GM19438 (cell line): ENCODE data around the gene COL2A1.

ENCODE experiments used
- ATAC-seq: cut with Tn5 transposase; IDR thresholded peaks from one replicate; pipeline ENCODE4 v1.9.1; 2021; ENCODE audit warnings: low read depth; ENCODE audit not compliant: unreplicated experiment

COL2A1 gene

DNA sequence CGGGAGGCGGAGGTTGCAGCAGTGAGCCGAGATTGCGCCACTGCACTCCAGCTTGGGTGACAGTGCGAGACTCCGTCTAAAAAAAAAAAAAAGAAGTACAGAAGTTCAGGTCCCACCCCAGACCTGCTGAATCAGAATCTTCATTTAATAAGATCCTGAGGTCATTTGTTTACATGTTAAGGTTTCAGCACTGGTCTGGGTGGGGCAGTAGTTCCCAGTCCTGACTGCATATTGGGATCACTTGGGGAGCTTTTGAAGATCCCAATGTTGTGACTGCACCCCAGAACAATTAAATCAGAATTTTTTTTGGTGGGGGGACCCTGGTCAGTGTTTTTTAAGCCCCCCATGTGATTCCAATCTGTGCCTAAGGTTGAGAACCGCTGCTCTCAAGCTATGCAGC is 11.7 kb upstream of the COL2A1 start:
- ATAC-seq: no peak

DNA sequence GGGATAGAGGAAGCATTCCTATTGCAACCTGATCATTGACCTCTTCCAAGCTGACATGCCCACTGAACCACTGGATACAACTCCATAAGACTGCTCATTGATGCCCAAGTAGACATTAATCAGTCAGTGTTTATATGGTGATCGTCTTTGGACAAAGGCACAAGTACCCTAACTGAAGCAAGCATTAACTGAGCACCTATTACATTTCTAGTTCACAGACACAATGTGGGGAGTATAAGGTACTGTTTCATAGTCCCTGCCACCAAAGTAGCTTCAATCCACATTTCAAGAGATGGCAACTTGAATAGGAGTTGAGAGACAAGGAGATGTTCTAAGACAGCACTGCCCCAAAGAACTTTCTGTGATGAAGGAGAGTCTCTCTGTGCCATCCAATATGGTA is 10.9 kb upstream of the COL2A1 start:
- ATAC-seq: no peak

DNA sequence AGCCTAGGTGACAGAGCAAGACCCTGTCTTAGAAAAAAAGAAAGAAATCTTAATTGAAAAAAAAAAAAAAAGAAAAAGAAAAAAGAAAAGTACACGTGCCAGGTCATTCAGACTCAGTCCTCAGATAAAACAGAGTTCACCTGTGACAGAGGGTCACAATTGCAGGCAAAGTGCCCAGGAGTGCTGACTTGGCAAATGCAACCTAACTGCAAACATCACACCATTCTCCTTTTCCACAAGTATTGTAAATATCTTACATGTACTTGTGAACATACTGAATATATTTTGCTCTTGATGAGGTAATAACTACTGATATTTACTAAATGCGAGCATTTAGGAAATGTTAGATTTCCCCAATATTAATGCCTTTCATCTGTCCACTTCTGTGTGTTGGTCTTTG is 9.0 kb upstream of the COL2A1 start:
- no peak for ATAC-seq

DNA sequence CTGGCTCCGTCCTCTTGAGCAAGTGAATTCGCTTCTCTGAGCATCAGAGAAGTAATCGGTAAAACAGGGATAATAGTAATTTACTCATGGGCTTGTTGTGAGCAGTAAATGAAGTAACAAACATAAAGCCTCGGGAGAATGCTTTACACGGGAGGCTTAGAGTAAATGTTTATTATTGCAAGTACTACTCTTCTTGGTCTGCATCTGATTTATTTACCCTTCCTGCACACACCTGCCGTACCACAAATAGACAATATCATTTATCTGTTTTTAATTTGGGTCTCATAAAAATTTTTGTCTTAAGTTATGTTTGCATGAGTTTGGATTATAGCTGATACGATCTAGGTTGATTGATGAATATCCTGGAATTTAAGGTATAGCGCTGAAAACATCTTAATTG is 7.8 kb upstream of the COL2A1 start:
- no peak for ATAC-seq

DNA sequence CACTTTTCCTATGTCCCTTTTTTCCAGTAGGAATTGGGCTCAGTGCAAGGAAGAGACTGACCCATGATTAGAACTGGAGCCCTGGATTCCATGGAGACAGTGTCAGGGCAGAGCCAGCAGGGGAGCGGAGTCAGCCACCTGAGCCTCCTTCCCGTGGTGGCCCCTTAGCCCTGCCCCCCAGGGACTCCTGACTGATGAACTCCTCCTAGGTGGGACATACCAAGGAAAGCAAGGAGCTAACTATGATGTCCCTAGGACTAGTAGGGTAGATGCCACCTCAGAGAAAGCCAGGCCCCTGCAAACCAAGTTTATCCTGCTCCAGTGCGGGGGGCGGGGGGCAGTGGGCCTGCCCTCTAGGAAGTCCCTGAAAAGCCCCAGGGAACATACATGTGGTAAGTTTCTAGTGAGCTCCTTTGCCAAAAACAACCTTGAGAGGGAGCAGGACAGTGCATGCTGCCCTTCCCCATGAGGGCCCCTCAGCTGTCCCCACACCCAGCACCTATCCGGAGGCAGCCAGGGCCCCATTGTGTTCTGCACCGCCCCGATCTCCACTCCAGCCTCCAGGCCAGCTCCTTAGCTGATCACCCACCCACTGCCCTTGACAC is 6.2 kb upstream of the COL2A1 start:
- no peak for ATAC-seq

DNA sequence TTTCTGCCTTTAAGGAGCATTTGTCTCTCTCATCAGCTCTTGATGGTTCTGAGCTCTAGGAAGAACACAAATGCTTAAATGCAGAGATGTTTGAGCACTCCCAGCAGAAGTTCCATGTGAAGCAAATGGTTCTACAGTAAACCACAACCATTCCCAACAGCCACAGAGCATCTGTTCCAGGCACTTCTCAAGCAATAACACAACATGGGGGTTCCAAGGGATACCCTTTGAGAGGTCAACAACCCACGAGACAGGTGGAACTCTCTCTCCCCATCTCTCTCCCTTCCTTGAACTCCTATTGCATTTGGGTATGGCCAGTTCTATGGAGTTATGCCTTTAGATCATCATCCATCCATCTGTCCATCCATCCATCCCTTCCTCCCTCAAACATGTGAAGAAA is 5.2 kb upstream of the COL2A1 start:
- no peak for ATAC-seq

DNA sequence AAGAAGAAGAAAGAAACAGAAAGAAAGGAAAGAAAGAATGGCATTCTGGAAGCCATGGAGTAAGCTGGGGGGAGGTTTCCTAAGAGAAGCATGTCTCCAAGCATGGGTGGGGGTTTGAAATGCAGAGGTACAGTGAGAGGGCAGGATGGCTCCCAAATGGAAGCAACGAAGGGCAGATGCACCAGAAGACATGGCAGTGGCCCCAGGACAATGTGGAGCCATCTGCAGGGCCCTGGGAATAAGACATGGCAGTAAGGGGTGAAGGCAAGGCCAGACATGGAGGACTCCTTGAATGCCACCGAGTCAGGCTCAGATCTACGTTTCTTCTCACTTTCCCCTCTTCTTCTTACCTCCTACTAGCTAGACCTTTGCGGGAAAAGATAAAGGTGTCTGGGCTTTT is 4.7 kb upstream of the COL2A1 start:
- ATAC-seq: no peak

DNA sequence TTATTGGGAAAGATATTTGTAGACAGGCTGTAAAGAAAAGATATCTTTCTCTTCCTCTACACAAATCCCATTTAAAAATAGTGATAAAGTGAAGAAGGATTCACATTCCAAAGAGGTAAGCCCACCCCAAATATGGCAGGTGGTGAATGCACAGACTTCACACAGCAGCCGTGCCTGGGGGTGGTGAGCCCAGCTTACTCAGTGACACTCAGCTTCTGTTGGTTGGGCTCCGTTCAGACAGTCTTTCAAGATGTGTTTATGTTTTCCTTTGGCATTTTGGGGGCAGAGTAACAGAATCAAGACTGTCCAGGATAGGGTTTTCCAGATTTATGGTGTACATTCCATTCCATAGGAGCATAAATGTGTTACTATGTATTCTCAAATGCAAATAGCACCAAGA is 4.1 kb upstream of the COL2A1 start:
- no peak for ATAC-seq

DNA sequence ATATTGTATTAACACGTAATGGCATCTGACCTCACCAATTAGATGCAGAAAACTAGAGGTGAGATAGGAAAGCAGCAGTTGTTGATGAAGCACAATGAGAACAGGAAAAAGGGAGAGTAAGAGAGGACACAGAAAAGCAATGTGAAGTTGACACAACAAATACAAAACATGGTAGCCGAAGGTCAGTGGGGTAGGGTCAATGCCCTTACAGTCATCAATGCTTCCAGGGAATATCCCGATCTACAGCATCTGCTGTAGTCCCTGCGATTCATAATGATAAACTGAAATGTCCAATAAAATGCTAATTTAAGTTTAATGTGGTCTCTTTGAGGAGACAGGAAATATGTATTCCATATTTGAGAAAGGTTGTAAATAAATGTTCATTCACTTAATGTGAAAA is 2.9 kb upstream of the COL2A1 start:
- ATAC-seq: no peak

DNA sequence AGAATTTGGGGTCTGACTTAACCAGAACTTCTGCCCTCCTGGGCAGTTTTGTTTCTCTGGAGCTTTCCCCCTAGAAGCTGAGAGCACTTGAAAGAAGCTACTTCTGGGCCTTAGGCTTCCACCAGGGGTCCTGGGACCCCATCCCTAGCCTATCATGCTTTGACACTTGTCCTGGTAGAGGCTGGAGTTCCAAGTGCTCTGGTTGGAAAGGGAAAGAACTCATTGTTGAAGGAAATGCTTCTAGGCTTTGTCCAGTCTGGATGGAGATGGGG is 1.4 kb upstream of the COL2A1 start:
- no peak for ATAC-seq

DNA sequence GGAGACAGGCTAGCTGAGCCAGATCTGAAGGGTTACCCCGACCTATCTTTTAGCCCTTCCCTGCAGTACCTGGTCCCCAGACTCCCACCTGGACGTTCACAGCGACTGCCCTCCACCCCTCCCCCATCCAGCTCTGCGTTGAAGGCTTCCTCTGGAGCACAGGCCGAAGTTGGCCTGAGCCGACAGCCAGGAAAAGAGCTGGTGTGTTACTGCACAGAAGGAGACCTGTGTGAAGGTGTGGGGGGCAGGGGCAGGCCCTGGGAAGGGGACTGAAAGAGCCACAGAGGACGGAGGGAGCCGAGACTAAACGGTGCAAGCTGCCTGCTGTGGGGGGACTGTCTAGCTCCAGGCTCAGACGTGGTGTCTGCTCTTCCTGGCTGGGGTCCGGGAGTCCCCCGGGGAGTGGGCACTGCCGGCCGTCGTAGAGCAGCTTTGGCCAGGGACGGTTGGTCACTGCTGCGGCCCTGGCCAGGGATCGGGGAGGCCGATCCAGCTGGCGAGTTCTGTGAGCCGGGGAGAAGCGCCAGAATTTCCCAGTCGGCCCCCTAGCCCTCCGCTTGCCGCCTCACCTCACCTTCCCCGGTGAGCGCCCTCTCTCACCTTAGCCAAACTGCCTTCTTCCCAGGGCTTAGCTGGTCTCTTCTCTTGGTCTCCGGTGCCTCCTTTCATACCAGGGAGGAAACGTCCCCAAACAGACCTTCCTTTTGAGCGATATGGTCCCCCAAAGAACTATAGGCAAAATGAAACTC is 899 bp upstream of the COL2A1 start:
- no peak for ATAC-seq

DNA sequence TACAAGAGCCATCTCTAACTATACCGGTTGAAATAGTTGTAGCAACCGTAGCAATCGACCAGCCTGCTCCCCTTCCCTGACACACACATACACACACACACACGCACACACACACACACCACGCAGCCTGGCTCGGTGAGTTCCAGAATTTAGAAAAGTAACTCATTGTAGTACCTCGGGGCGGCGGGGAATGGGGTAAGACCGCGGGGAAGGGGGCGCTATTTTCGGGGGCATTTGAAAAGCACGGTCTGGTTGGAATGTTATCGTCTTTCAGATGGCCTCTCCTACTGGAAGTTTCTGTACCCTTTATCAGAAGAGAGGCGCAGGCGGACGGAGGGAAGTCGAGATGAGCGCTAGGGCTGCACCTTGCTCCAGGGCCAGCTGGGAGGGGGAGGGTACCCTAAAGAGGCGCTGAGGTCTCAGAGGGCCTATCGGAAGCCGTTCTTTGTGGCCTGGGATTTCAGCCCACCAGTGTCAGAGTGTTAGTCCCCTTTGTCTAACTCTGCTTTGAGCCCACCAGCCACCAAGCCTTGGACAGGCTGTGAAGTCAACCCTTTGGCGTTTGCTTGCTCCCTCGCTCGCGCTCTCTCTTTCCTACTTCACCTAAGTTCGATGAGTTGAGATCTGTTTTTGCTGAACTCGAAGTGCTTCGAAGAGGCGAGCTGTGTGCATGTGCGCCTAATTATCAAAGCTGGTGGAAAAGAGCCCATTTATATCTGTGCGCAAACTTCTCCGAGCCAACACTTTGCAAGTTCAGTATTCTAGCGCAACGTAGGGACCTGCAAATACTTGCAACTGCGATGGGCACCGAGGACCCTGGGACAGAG is 837 bp downstream of the COL2A1 start:
- ATAC-seq: no peak

DNA sequence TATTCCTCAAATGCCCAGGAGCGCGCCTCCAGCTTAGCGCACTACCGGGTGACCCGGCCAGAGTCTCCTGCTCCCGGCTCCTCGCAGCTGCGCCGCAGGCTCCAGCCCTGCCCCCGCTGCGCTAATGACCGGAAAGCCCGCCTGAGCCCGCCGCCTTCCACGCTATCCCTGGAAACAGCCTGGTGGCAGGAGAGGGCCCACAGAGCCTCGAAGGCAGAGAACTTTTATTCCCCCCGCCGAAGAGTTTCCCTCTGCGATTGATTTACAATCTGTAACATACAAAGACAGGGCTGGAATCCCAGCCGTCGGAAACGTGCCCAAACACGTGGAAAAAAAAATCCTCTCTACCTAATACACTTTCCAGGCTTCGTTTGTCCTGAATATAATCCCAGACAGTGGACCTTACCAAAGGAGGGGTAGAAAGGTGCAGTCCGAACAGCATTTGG is 1.5 kb downstream of the COL2A1 start:
- no peak for ATAC-seq

DNA sequence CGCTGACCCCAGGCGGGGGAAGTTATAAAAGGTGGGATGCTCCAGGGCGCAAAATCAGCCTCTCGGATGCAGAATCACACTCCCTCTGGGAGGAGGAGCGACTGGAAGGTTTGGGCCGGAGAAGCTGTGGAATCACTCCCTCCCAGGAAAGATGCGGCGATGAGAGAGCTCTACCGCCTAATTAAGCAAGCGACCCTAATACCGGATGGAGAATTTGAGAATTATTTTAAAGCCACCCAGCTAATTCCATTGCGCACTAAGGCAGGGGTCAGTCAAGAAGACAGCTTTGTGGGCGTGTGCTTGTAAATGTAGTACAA is 1.9 kb downstream of the COL2A1 start:
- no peak for ATAC-seq

DNA sequence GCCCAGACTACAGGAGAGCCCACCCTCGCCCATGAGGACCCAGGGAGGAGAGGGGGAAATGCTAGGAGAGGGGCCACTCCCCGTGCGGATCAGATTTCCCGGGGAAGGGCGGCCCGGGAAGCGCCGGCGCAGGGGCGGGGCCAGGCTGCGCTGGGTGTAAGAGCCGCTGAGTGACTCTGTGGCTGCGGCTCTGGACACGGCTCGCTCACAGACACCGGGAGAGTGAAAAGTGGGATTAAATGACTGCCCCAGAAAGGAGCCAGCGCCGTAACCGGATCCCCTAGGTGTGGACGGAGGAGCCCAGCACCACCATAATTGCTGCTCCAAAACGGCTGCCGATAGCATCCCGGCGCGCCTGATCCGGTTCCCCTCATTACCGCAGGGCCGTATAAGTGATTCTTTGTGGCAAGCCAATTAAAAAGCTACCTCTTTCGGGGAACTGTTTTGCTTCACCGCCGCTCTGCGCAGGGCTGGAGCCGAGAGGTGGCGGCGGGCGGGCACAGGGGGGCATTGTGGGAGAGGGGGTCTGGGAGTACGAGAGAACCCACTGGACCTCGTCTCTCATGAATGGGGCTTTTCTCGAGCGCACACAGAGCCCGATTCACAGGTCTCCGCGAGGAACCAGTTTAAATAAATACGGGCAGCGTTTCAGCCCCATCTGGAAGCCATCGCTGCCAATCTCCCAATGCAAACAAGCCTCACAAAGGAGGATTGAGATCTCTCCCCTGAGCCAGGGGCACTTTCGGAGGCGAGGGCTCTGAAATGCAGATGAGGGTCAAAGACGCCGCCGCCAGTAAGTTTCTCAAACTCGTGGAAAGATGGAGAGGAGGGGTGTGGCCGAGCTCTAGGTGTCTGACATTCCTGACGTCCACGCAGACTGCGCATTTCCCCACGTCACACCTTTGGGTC is 2.5 kb downstream of the COL2A1 start:
- no peak for ATAC-seq

DNA sequence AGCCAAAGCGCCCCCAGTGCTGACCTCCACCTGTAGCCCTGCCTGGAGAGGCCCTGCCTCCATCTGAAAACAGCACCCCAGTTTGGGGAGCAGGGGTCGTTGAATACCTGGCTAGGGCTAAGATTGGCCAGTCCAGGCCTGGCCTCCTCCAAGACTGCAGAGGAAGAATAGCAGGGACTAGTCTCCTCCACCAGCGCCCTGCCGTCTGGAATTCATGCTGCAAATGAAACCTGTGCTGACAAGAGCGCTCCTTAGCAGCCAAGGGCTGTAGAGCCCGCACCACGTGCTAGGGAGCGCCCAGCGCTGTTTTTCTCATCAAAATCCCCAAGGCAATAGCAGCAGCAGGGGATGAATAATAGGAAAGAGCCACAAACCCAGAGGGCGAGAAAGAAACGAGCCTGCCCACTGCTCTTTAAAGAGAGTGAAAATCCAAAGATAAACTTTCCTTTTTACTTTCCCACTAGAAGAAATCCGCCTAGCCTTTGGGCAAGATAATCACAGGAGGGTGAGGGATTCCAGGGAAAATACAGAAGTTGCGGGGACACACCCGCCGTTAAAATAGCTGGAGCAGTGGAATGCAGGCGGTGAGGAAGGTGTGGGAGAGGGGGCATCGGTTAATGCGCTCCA is 3.3 kb downstream of the COL2A1 start:
- no peak for ATAC-seq

DNA sequence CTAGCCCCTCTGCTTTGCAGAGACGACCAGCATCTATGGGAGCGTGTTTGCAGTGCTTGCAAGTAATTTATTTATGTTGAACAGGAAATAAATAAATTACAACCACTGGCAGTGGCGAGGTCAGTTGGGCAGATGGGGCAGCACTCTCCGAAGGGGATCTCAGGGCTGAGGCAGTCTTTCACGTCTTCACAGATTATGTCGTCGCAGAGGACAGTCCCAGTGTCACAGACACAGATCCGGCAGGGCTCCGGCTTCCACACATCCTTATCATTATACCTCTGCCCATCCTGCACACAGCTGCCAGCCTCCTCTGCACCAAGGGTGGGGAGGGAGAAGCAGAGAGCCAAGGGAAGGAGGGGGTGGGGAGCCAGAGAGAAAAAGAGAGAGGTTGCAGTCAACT is 4.5 kb downstream of the COL2A1 start:
- ATAC-seq: no peak

DNA sequence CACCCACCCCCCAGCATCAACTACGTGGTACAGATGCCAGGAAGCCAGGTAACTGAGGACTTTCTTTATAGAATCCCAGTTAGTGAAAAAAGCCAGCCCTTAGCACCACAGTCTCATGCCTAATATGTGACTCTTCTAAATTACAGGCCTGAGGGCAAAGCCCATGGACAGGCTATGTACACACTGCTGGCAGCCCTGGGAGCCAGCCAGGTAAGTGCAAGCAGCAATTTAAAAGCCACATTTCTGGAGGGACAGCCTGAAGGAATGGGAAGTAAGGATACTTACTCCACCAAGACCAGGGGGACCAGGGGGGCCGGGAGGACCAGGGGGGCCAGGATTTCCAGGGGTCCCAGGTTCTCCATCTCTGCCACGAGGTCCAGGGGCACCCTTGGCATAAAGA is 7.0 kb downstream of the COL2A1 start:
- ATAC-seq: no peak

DNA sequence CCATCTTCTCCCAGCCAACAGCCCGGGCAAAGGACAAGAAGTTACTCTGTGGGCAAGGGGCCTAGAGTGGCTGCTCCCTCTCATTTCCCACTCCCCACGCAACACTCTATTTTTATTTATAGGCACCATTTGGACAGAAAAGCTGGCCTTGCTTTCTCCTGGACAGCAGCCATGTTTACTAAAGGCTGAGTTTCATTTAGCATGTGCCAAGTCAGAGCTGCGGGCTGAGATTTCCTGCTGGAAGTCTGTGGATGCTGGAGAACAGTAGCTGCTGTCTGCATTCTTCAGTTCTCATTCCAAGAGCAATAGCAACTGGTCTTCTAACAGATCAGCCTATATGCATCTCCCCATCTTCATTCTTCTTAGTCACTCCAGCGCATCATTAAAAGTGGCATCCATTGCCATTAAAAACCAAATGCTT is 8.3 kb downstream of the COL2A1 start:
- ATAC-seq: no peak

DNA sequence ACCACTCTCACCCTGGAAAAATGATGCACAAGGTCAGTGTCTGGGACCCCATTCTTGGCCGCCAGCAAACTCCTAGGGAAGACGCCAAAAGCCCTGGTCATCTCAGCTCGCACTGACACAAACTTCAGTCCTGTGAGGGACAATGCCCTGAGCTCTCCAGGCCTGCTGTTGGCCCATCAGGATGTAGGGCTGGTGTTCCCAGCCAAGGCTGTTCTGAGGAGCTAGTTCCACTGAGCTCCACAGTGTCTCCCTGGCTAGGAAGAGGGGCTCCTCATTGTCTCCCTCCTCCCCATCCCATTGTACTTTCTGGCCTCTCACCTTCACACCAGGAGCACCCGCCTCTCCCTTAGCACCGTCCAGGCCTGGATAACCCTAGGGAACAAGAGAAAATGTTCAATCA is 10.8 kb downstream of the COL2A1 start:
- no peak for ATAC-seq

DNA sequence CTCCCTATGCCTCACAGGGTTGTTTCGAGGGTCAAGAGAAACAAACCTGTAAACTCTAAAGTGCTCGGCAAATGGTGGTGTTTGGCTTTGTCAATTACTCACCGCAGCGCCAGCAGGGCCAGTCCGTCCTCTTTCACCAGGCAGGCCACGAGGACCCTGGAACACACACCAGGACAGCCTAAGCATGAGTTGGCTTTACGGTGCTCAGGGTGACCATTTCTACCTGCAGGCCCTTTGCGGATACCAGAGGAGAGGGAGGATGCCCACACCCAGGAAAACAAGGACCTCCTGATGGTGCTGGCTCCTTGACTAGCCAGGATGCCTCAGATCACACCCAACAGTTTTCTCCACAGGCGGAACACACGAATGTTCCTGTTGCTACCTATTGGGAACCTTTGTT is 11.5 kb downstream of the COL2A1 start:
- no peak for ATAC-seq
